CD14-positive monocyte (primary cell): ENCODE results near the gene CNIH1. TPM values are rescaled to one million over a fixed set of nuclear protein-coding genes. Genes with fewer than 3 reads are reported as not detected.

ENCODE experiments used
- DNase-seq, 3 donors: peaks; one replicate each; pipeline ENCODE4 v3.0.0-alpha.2; 2011 to 2022
- H2AFZ ChIP-seq: 2 replicates; pipeline ENCODE4 v1.6.0; 2012; ENCODE audit warnings: mild to moderate bottlenecking, low read depth, low read length, inconsistent platforms; ENCODE audit not compliant: insufficient read depth, poor library complexity, severe bottlenecking
- H3K27ac ChIP-seq, 2 donors: 1 replicate in 1 of 2; 2 replicates in 1 of 2; pipeline ENCODE4 v1.5.1; 2012 to 2013; ENCODE audit warnings: low read length in 2 of 2, control low read depth in 1 of 2, inconsistent platforms in 1 of 2, low read depth in 1 of 2, mild to moderate bottlenecking in 1 of 2
- H3K27me3 ChIP-seq, 2 donors: one replicate each; pipeline versions ENCODE4 v1.6.0 to v1.6.1; 2011 to 2013; ENCODE audit warnings: low read length in 2 of 2; ENCODE audit not compliant: control insufficient read depth in 2 of 2, insufficient read depth in 2 of 2
- H3K36me3 ChIP-seq, 2 donors: replicated peaks in 1 of 2; 1 replicate in 1 of 2; 2 replicates in 1 of 2; pipeline versions ENCODE4 v1.5.1 to v1.6.1; 2012 to 2013; ENCODE audit warnings: low read length in 2 of 2, control low read depth in 1 of 2, inconsistent platforms in 1 of 2, mild to moderate bottlenecking in 1 of 2; ENCODE audit not compliant: insufficient read depth in 2 of 2, control insufficient read depth in 1 of 2
- H3K4me1 ChIP-seq, 2 donors: 1 replicate in 1 of 2; 2 replicates in 1 of 2; pipeline versions ENCODE4 v1.5.1 to v1.6.1; 2012 to 2013; ENCODE audit warnings: low read length in 2 of 2, control low read depth in 1 of 2, inconsistent platforms in 1 of 2, mild to moderate bottlenecking in 1 of 2, moderate library complexity in 1 of 2; ENCODE audit not compliant: insufficient read depth in 2 of 2, control insufficient read depth in 1 of 2
- H3K4me2 ChIP-seq: replicated peaks from 2 replicates; pipeline ENCODE3; 2012; ENCODE audit warnings: low read length, moderate library complexity, mild to moderate bottlenecking; ENCODE audit not compliant: poor library complexity, severe bottlenecking; ENCODE audit errors: extremely low read depth
- H3K4me3 ChIP-seq, 3 experiments: fragments of 200-600 bp in 1 of 3; sonication (generic) in 1 of 3; replicated peaks in 1 of 3; 1 replicate in 2 of 3; 2 replicates in 1 of 3; pipeline ENCODE4 v1.5.1; 2011 to 2013; ENCODE audit warnings: low read length in 3 of 3, mild to moderate bottlenecking in 3 of 3, control low read depth in 2 of 3, low read depth in 2 of 3, inconsistent platforms in 1 of 3, moderate library complexity in 1 of 3
- H3K79me2 ChIP-seq: 2 replicates; pipeline ENCODE4 v1.6.0; 2012; ENCODE audit warnings: mild to moderate bottlenecking, control low read depth, inconsistent platforms, low read length, moderate library complexity; ENCODE audit not compliant: insufficient read depth
- H3K9ac ChIP-seq: 2 replicates; pipeline ENCODE4 v1.6.0; 2017; ENCODE audit warnings: low read length, mild to moderate bottlenecking; ENCODE audit not compliant: insufficient read depth, poor library complexity, severe bottlenecking
- H3K9me3 ChIP-seq, 2 donors: replicated peaks in 1 of 2; 1 replicate in 1 of 2; 2 replicates in 1 of 2; pipeline versions ENCODE4 v1.5.1 to v1.6.1; 2012 to 2013; ENCODE audit warnings: low read length in 2 of 2, control low read depth in 1 of 2; ENCODE audit not compliant: control insufficient read depth in 1 of 2, insufficient read depth in 1 of 2
- H4K20me1 ChIP-seq: 2 replicates; pipeline ENCODE4 v1.6.0; 2012; ENCODE audit warnings: mild to moderate bottlenecking, low read length, control low read depth, moderate library complexity; ENCODE audit not compliant: insufficient read depth
- H3K27ac Mint-ChIP-seq, 7 donors: one replicate each; pipeline ENCODE4 v1.8.0; 2020; ENCODE audit warnings: mild to moderate bottlenecking in 7 of 7, mixed read lengths in 7 of 7, moderate library complexity in 6 of 7, inconsistent platforms in 2 of 7
- H3K27me3 Mint-ChIP-seq, 3 donors: one replicate each; pipeline ENCODE4 v1.8.0; 2021 to 2022; ENCODE audit warnings: low read depth in 3 of 3, mild to moderate bottlenecking in 3 of 3, mixed read lengths in 3 of 3, moderate library complexity in 3 of 3, inconsistent platforms in 1 of 3
- H3K36me3 Mint-ChIP-seq, 2 donors: one replicate each; pipeline ENCODE4 v1.8.0; 2020; ENCODE audit warnings: mixed read lengths in 2 of 2, inconsistent platforms in 1 of 2, mild to moderate bottlenecking in 1 of 2
- H3K4me1 Mint-ChIP-seq: one replicate; pipeline ENCODE4 v1.8.0; 2020; ENCODE audit warnings: mild to moderate bottlenecking, mixed read lengths
- H3K4me3 Mint-ChIP-seq, 2 donors: one replicate each; pipeline ENCODE4 v1.8.0; 2020; ENCODE audit warnings: mild to moderate bottlenecking in 2 of 2, mixed read lengths in 2 of 2, moderate library complexity in 1 of 2
- H3K9me3 Mint-ChIP-seq, 7 donors: one replicate each; pipeline ENCODE4 v1.8.0; 2020 to 2022; ENCODE audit warnings: mixed read lengths in 7 of 7, mild to moderate bottlenecking in 6 of 7, moderate library complexity in 6 of 7, inconsistent platforms in 2 of 7
- WGBS: methylation state at CpG from one replicate; pipeline ENCODE4 v1.1.5; 2013; ENCODE audit warnings: missing lambda C conversion rate; ENCODE audit not compliant: insufficient coverage; 5-methylcytosine and 5-hydroxymethylcytosine counted together
- intact Hi-C, 2 donors: fragments of 100-400 bp; cut with micrococcal nuclease; formaldehyde crosslinking; loops; one replicate each; pipeline versions ENCODE4 v1.15.0 to v1.15.1; 2023
- polyA plus RNA-seq, 3 donors: library from polyadenylated mRNA; depleted of rRNA in 1 of 3; unstranded in 2 of 3; stranded (reverse) in 1 of 3; fragments of 300-500 nt in 2 of 3; fragments of >200 nt in 1 of 3; fragmentation: Illumina TruSeq in 2 of 3; gene quantifications; 1 replicate in 2 of 3; 2 replicates in 1 of 3; pipeline ENCODE4 v1.2.3, GENCODE V29; 2012 to 2021
- TF ChIP-seq, protein P1 (sequence below): fragments of 200-600 bp; IDR thresholded peaks from one replicate; pipeline ENCODE4 v1.8.0; 2022; ENCODE audit warnings: antibody characterized with exemption, mild to moderate bottlenecking

CNIH1 gene
- polyA plus RNA-seq, 3 donors, result 109 to 162 (median 138) TPM

DNA sequence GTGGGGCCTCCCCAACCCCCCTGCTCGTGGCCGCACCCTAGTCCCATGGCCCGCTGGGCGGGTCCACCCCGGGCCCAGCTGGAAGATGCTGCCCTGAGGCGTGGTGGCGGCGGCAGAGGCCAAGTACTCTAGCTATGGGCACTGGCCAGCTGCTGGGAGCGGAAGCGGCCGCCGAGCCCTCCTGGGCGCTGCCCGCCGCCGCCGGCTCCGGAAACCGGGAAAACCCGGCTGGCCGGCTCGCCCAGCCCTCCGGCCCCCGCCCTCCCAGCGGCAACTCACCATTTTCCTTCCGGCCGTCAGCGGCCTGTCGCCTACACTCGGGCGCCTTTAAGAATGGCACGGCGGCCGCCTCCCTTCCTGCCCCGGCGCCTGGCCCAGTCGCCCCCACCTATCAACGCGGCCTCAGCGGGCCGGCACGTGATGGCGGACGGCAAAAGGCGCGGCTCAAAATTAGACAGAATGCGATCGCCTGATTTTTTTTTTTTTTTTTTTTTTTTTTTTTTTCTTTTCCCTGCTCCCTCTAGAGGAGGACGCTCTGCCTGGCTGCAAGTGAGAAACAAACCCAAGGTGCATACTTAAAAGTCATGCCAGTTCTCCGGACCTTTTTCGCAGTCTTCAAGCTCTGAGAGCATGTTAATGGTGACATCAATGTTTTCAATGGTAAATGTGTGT, 47.6 kb upstream of the CNIH1 start, which contains the start of gene GMFB:
GMFB (minus strand) TSS at position 335 of the 672 bp plus-strand sequence; CDS start at position 282, 53 bp downstream.
- H3K9me3 Mint-ChIP-seq, result peaks cover 0 to 3% (median 0%) of the 10 kb centered on the region in 7 donors
- peak within 1 kb of the TSS; percentile 86 to 92 for H3K4me3 Mint-ChIP-seq
- DNase-seq, result peak; percentile 86 to 95 (median 93)
- no peaks in the 10 kb centered on the region for H3K9me3 ChIP-seq
- peak within 1 kb of the TSS; percentile 70 to 90 (median 73) for H3K4me3 ChIP-seq
- under 1% methylated on average over 30 of the region's 51 CpGs for WGBS
- H3K36me3 ChIP-seq, result no peaks in the 10 kb centered on the region
- H3K4me1 Mint-ChIP-seq, result peaks cover 68% of the 10 kb centered on the region
- no peaks in the 10 kb centered on the region for H3K27me3 ChIP-seq
- peak within 1 kb of the TSS; percentile 88 to 95 (median 93) for H3K27ac Mint-ChIP-seq
- TF ChIP-seq, protein P1, sequence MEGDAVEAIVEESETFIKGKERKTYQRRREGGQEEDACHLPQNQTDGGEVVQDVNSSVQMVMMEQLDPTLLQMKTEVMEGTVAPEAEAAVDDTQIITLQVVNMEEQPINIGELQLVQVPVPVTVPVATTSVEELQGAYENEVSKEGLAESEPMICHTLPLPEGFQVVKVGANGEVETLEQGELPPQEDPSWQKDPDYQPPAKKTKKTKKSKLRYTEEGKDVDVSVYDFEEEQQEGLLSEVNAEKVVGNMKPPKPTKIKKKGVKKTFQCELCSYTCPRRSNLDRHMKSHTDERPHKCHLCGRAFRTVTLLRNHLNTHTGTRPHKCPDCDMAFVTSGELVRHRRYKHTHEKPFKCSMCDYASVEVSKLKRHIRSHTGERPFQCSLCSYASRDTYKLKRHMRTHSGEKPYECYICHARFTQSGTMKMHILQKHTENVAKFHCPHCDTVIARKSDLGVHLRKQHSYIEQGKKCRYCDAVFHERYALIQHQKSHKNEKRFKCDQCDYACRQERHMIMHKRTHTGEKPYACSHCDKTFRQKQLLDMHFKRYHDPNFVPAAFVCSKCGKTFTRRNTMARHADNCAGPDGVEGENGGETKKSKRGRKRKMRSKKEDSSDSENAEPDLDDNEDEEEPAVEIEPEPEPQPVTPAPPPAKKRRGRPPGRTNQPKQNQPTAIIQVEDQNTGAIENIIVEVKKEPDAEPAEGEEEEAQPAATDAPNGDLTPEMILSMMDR, result peak; percentile 22
- H3K36me3 Mint-ChIP-seq, result peaks cover 2 to 16% of the 10 kb centered on the region in 2 donors
- H3K27me3 Mint-ChIP-seq, result peaks cover 0 to 2% (median 0%) of the 10 kb centered on the region in 3 donors
- peaks cover 13% of the 10 kb centered on the region for H4K20me1 ChIP-seq
- peak within 1 kb of the TSS; percentile 97 for H3K4me2 ChIP-seq
- H3K4me1 ChIP-seq, result peaks cover 44 to 62% of the 10 kb centered on the region in 2 donors
- peaks cover 60% of the 10 kb centered on the region for H3K79me2 ChIP-seq
- peak within 1 kb of the TSS; percentile 81 to 93 for H3K27ac ChIP-seq
- H2AFZ ChIP-seq, result peak within 1 kb of the TSS; percentile 92
- peak within 1 kb of the TSS; percentile 92 for H3K9ac ChIP-seq
- intact Hi-C loops, result loop anchor here (5.0 kb wide), 3 partner anchors 36 to 91 kb away; partner anchors contain the start of gene CDKN3 (in 1 of the 2)

DNA sequence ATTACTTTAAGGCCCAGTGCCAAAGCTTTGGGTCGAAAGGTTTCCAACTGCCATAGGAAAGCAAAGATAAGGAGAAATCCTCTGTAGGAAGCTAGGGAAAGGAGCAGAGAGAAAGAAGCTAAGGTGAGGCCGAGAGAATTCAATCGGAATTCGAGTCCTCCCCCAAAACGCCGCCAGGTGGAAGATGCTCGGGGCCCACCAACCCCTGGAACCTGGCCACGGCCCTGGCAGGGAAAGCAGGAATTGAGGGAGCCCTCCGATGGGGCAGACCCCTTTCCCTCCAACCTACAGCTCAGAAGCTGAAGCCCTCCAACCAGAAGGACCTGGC, 47.1 kb upstream of the CNIH1 start:
- peak overlapping the region; percentile 92 for H2AFZ ChIP-seq
- H3K4me1 ChIP-seq, result peaks cover 49 to 67% of the 10 kb centered on the region in 2 donors
- TF ChIP-seq, protein P1, result no peak
- 3% methylated on average over 3 of the region's 9 CpGs for WGBS
- peak overlapping the region; percentile 70 to 90 (median 73) for H3K4me3 ChIP-seq
- peak overlapping the region; percentile 81 to 93 for H3K27ac ChIP-seq
- Mint-ChIP-seq H3K27ac (peak overlapping the region; percentile 88 to 95 (median 93)), H3K9me3 (peaks cover 0 to 3% (median 0%) of the 10 kb centered on the region in 7 donors), H3K36me3 (peaks cover 3 to 16% of the 10 kb centered on the region in 2 donors), H3K4me1 (peaks cover 70% of the 10 kb centered on the region), H3K4me3 (peak overlapping the region; percentile 86 to 92), H3K27me3 (peaks cover 0 to 2% (median 0%) of the 10 kb centered on the region in 3 donors)
- peaks cover 0 to under 1% of the 10 kb centered on the region in 2 donors for H3K36me3 ChIP-seq
- H3K4me2 ChIP-seq, result peak overlapping the region; percentile 97
- H4K20me1 ChIP-seq, result peaks cover 18% of the 10 kb centered on the region
- peaks cover 65% of the 10 kb centered on the region for H3K79me2 ChIP-seq
- intact Hi-C loops, result loop anchor here (5.0 kb wide), 3 partner anchors 36 to 91 kb away; partner anchors contain the start of gene CDKN3 (in 1 of the 2)
- DNase-seq, result no peak
- H3K9me3 ChIP-seq, result no peaks in the 10 kb centered on the region
- peak overlapping the region; percentile 92 for H3K9ac ChIP-seq
- H3K27me3 ChIP-seq, result no peaks in the 10 kb centered on the region
